Right cardiac atrium (tissue), 5 donors: Measurements from ENCODE around the gene APP. TPM values are rescaled to one million over a fixed set of nuclear protein-coding genes. Genes with fewer than 3 reads are reported as not detected.
A peak's percentile ranks its signal among the peaks of the same experiment; 100 is the strongest.
"Not testable (repeated sequence)": the region's sequence is repeated elsewhere in the genome, so short reads cannot be mapped to it uniquely, and the experiment has no call there.

Experiments used
- ATAC-seq, 2 donors: fragments of 200-7000 bp; cut with Tn5 transposase; one replicate each; pipeline versions ENCODE4 v1.8.0 to v1.9.1; 2020; ENCODE audit warnings: moderate library complexity in 2 of 2, mild to moderate bottlenecking in 1 of 2
- DNase-seq, 3 donors: peaks; one replicate each; pipeline ENCODE4 v3.0.0-alpha.2; 2020
- H3K27ac ChIP-seq: one replicate; pipeline ENCODE4 v1.5.1; 2013; ENCODE audit warnings: mild to moderate bottlenecking, low read length, control low read depth, moderate library complexity
- H3K27me3 ChIP-seq: one replicate; pipeline ENCODE4 v1.6.1; 2013; ENCODE audit not compliant: control insufficient read depth, insufficient read depth
- H3K4me1 ChIP-seq: one replicate; pipeline ENCODE4 v1.6.1; 2013; ENCODE audit warnings: low read length; ENCODE audit not compliant: control insufficient read depth, insufficient read depth
- H3K4me3 ChIP-seq: one replicate; pipeline ENCODE4 v1.5.1; 2013; ENCODE audit warnings: low read length, control low read depth
- H3K9me3 ChIP-seq: one replicate; pipeline ENCODE4 v1.6.1; 2013; ENCODE audit warnings: low read length; ENCODE audit not compliant: control insufficient read depth
- WGBS: extraction: QIAGEN DNeasy Blood & Tissue Kit; methylation state at CpG from one replicate; pipeline ENCODE4 v1.1.7; 2013; 5-methylcytosine and 5-hydroxymethylcytosine counted together
- intact Hi-C, 4 donors: fragments of 100-400 bp; cut with DNase I; formaldehyde crosslinking; loops; one replicate each; pipeline versions ENCODE4 v1.11.0 to v1.14.0; 2022 to 2023
- polyA plus RNA-seq: library from polyadenylated mRNA; stranded (reverse); fragments of 200-250 nt; gene quantifications from one replicate; pipeline ENCODE4 v1.2.3, GENCODE V29; 2013
- total RNA-seq, 4 donors: library from RNA; stranded (reverse); fragmentation: NEBNext Ultra II Directional; extraction: Animal tissue kit (Norgen Biotek cat#: 25700); gene quantifications; one replicate each; pipeline ENCODE4 v1.2.1, GENCODE V29; 2021
- donor health status: healthy with polysubstance abuse.
- donor health status: DM: no; HTN: yes; CAD: no.
- donor health status: DM: no; HTN: no; CAD: no.
- donor health status: DM: no; HTN: yes; CAD: no; lungs with severe emphysema.
- donor health status: DM: yes; HTN: yes; CAD: no.

APP gene
- total and polyA plus RNA-seq, 5 donors, result 277 to 535 (median 448) TPM

GRCh38 chr21:25936776-25937175 is 233.8 kb downstream of the APP start:
- intact Hi-C loops, result no loop called here
- Histone ChIP-seq H3K4me3 (no peak overlapping the region), H3K4me1 (peaks cover 12% of the 10 kb centered on the region), H3K27me3 (no peaks in the 10 kb centered on the region), H3K27ac (no peak overlapping the region), H3K9me3 (no peaks in the 10 kb centered on the region)
- no peak for DNase-seq
- ATAC-seq, result no peak
- WGBS, result 58% methylated on average over 2 of the region's 2 CpGs

DNA sequence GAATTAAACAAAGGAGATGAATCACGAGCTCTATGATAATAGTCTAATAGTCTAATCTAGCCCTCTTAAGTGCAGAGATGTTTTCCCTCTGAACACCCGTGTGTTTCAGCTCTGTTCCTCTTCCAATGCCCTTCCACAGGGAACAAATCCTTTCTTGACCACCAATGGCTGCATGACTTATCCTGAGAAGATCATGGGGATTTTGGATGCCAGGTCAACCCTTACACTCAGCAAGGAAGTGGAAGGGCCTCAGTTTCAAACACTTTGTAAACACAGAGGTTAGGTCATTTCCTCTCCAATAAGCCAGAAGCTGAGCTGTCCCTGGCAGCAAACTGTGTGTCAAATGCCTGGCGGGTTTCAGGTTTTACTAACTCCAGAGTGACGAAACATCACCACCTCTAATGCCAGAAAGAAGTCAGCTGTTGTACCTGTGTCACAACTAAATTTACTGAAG is 235.8 kb downstream of the APP start:
- Histone ChIP-seq H3K9me3 (no peaks in the 10 kb centered on the region), H3K4me3 (no peak overlapping the region), H3K27me3 (no peaks in the 10 kb centered on the region), H3K4me1 (peaks cover 15% of the 10 kb centered on the region), H3K27ac (peak overlapping the region; percentile 91)
- DNase-seq (peak; percentile 79 to 84 (median 79)), ATAC-seq (peak; percentile 94 to 97)
- intact Hi-C loops, result no loop called here
- 16% methylated on average over 4 of the region's 4 CpGs for WGBS

GRCh38 chr21:25934130-25934529 is 236.4 kb downstream of the APP start:
- intact Hi-C loops, result no loop called here
- DNase-seq (no peak), ATAC-seq (no peak)
- Histone ChIP-seq H3K4me1 (peaks cover 15% of the 10 kb centered on the region), H3K4me3 (no peak overlapping the region), H3K9me3 (no peaks in the 10 kb centered on the region), H3K27ac (peak overlapping the region; percentile 39), H3K27me3 (no peaks in the 10 kb centered on the region)
- 94% methylated on average over 6 of the region's 6 CpGs for WGBS

DNA sequence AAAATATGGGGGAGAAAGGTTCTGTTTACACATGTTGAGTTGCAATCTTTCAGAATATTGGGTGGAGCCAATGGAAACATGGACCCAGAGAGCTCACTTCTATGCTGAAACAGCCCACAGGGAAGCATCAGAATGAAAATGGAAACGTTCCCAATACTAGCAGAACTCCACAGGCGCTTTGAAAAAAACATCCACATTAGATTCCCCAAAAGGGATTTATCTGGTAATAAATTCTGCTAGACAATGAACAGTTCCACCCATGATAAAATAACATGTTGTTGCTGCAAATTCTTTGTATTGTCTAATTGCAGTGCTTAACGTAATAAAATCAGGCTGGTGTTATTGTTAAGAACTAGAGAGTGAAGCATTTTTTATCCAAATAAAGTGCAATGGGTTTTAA is 238.8 kb downstream of the APP start:
- DNase-seq (no peak), ATAC-seq (peak; percentile 19 to 30)
- Histone ChIP-seq H3K9me3 (no peaks in the 10 kb centered on the region), H3K4me1 (peaks cover 14% of the 10 kb centered on the region), H3K27ac (no peak overlapping the region), H3K27me3 (no peaks in the 10 kb centered on the region), H3K4me3 (no peak overlapping the region)
- WGBS, result 53% methylated on average over 3 of the region's 3 CpGs
- intact Hi-C loops, result no loop called here

DNA sequence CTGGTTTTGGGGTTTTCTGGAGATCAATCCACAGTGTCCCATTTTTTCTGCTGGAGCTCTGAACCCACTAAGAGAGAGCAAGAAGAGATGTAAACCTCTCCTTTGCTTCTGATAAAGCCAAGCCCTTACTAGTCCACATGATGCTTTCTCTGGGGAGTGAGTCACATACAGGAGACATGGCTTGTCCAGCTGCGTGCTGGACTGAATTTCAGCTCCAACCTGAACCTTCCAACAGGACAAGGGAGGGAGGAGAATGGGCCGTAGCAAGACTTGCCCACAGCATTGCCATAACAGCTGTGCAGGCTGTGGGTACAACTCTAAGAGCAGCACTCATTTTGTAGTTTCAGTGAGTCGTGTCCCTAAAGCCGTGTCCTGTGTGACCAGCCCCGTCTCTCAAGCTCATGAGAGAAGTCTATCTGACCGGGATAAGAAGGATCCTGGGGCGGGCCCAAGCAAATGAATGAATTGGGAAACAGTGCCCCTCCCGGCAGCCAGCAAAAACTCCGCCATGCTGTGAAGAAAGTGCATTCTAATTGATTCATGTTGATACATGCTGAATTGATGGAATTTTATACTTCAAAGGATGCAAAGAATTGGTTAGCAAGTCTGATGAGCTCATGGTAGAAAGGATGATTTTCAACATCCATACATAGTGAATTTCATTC is 240.6 kb downstream of the APP start:
- ATAC-seq (peak in 1 of 2 donors; percentile 17), DNase-seq (peak in 2 of 3 donors; percentile 33 to 56)
- 71% methylated on average over 9 of the region's 9 CpGs for WGBS
- Histone ChIP-seq H3K4me3 (no peak overlapping the region), H3K27ac (peak overlapping the region; percentile 10), H3K4me1 (peaks cover 24% of the 10 kb centered on the region), H3K9me3 (no peaks in the 10 kb centered on the region), H3K27me3 (no peaks in the 10 kb centered on the region)
- intact Hi-C loops, result no loop called here

DNA sequence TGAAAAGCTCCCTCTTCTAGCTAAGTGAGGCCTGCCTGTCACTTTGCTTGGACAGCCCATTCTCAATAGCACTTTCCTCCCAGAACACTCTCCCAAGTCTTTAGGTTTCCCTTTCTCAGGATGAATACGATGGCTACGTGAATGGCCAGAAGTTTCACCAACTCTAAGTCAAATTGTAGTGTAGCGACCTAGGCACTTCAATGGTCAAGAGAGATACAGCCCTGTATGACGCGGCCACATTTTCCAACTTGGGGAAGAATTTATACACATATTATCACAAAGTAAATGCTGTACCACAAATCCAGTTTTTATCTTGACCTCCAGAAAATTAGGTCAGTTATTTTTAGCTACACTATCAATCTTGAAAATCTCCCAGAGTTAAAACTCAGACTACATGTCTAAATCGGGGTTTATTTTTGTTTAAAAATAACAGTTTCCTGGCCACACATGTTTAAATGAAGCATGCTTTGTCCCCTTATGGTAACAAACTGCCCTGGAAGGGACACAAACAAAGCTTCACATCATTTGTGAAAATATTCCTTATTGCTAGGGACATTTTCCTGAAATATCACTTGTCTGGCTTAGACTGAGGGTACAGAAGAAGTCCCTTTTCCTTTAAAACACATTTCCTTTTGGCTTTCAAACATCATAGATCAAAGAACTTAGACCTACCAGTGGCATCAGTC is 243.2 kb downstream of the APP start:
- Histone ChIP-seq H3K27ac (peak overlapping the region; percentile 61), H3K4me1 (peaks cover 19% of the 10 kb centered on the region), H3K4me3 (no peak overlapping the region), H3K27me3 (no peaks in the 10 kb centered on the region), H3K9me3 (no peaks in the 10 kb centered on the region)
- intact Hi-C loops, result no loop called here
- WGBS, result 68% methylated on average over 6 of the region's 6 CpGs
- no peak for ATAC-seq
- DNase-seq, result no peak

DNA sequence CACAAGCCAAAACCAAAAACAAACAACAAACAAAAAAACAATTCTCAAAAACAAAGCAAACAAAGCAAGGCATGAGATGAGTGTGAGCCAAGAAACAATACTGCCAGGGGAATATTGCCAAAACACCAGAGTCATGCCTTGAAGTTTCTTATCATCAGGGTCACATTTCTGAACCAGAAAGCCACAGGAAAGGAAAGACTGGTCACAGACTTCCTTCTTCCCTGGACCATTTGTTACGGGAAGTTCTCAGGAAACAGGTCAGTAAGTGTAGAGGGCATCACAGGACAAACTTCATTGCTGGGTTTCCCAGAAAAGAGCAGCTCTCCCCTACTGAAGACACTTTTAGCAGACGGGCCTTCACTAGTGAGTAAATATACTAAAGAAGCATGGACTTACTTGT is 244.6 kb downstream of the APP start:
- no peaks in the 10 kb centered on the region for H3K9me3 ChIP-seq
- ATAC-seq, result peak; percentile 90 to 97
- H3K27ac ChIP-seq, result peak overlapping the region; percentile 94
- no peak overlapping the region for H3K4me3 ChIP-seq
- intact Hi-C loops, result no loop called here
- no peaks in the 10 kb centered on the region for H3K27me3 ChIP-seq
- H3K4me1 ChIP-seq, result peaks cover 19% of the 10 kb centered on the region
- WGBS, result 12% methylated on average over 2 of the region's 2 CpGs
- no peak for DNase-seq

DNA sequence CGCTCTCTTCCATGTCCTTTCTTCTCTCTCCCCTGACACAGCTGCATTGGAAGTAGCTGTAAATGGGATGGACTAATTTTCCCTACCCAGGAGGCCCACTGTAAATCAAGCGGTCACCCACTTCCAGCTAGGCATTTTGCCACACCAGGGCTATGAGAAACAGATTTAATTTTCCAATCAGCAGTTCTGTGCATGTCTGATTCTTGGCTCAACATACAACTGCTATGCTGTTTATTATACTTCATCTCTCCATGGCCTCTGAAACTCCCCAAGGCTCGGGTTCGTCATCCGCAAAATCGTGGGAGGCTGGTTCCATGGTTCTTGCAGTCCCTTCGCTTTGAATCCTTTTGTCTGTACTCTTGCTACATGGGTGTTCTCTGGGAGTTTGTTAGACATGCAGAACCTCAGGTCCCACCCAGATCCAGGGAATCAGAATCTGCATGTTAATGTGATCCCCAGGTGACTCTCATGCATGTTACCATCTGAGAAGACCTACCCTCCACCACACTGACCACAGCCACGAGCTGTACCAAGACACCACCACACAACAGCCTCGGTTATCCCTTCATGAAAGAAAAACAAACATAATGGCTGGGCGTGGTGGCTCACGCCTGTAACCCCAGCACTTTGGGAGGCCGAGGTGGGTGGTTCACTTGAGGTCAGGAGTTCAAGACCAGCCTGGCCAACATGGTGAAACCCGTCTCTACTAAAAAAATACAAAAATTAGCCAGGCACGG is 245.3 kb downstream of the APP start:
- Histone ChIP-seq H3K9me3 (no peaks in the 10 kb centered on the region), H3K4me3 (no peak overlapping the region), H3K27me3 (no peaks in the 10 kb centered on the region), H3K4me1 (peaks cover 19% of the 10 kb centered on the region), H3K27ac (peak overlapping the region; percentile 70)
- ATAC-seq, result peak; percentile 29 to 58
- 71% methylated on average over 14 of the region's 14 CpGs for WGBS
- intact Hi-C loops, result no loop called here
- no peak for DNase-seq

DNA sequence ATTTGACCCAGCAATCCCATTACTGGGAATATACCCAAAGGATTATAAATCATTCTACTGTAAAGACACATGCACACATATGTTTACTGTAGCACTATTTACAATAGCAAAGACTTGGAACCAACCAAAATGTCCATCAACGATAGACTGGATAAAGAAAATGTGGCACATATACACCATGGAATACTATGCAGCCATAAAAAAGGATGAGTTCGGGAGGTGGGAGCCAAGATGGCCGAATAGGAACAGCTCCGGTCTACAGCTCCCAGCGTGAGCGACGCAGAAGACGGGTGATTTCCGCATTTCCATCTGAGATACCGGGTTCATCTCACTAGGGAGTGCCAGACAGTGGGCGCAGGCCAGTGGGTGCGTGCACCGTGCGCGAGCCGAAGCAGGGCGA is 252.4 kb downstream of the APP start:
- H3K27me3 ChIP-seq, H3K4me3 ChIP-seq, intact Hi-C loops, H3K9me3 ChIP-seq, H3K27ac ChIP-seq, ATAC-seq, DNase-seq, H3K4me1 ChIP-seq: not testable (repeated sequence)
- 97% methylated on average over 16 of the region's 17 CpGs for WGBS

GRCh38 chr21:25916226-25916625 is 254.3 kb downstream of the APP start:
- intact Hi-C loops, result no loop called here
- no peaks in the 10 kb centered on the region for H3K27me3 ChIP-seq
- WGBS, result 98% methylated on average over 6 of the region's 6 CpGs
- H3K9me3 ChIP-seq, result no peaks in the 10 kb centered on the region
- H3K27ac ChIP-seq, result no peak overlapping the region
- no peak for DNase-seq
- no peak overlapping the region for H3K4me3 ChIP-seq
- H3K4me1 ChIP-seq, result peaks cover 9% of the 10 kb centered on the region
- no peak for ATAC-seq

DNA sequence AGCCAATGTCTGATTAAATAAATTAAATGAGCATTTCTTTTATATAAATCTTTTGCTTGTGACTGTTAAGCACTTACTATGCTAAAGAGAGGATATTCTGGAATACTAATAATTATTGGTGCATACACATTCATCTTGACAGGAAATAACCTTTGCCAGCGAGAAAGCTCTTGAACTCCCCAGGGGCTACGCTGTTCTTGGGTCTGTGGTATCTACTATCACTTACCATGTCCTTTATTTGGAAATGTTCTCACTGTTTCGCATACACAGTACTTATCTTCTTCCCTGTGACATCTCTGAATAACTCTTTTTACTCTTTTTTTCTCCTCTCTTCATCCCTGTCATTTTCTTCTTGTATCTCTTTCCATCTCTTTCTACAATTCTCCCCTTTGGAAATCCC is 257.1 kb downstream of the APP start:
- no peaks in the 10 kb centered on the region for H3K27me3 ChIP-seq
- intact Hi-C loops, result no loop called here
- no peak for DNase-seq
- H3K4me1 ChIP-seq, result peaks cover 9% of the 10 kb centered on the region
- H3K27ac ChIP-seq, result no peak overlapping the region
- 34% methylated on average over 3 of the region's 3 CpGs for WGBS
- no peaks in the 10 kb centered on the region for H3K9me3 ChIP-seq
- no peak overlapping the region for H3K4me3 ChIP-seq
- no peak for ATAC-seq
